A673 (cell line): ENCODE results near the gene SVOPL.

ENCODE experiments used
- EZH2 ChIP-seq: fragments of 200-600 bp; sonication (generic); IDR thresholded peaks from 2 replicates; pipeline ENCODE4 v1.6.1; 2017; ENCODE audit warnings: borderline replicate concordance, low read depth, mild to moderate bottlenecking, mixed read lengths, antibody characterized with exemption, low read length; ENCODE audit not compliant: poor library complexity, severe bottlenecking
- TF ChIP-seq, protein P1 (sequence below): fragments of 300-800, 200-600 bp; sonication (generic); conservative IDR thresholded peaks from 2 replicates; pipeline ENCODE4 v1.5.1; 2017; ENCODE audit warnings: low read depth, mild to moderate bottlenecking, antibody characterized with exemption, low read length, moderate library complexity, mixed read lengths

DNA sequence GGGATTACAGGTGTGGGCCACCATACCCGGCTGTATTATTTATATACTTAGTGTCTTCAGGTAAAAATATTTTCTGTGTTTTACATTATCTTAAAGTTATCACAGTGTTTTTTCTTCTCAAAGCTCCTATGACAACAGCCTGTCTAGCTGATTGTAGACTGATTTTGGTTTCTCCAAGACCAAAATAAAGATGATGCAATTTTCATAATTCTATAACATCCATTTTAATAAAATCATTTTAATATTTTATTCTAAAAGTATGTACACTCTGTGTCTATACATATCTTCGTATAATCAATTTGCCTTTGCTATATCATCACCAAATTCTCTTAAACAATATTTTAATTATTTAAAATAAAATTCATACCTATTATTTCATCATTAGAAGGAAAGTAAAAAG lies 132.5 kb downstream of the SVOPL start:
- TF ChIP-seq, protein P1, sequence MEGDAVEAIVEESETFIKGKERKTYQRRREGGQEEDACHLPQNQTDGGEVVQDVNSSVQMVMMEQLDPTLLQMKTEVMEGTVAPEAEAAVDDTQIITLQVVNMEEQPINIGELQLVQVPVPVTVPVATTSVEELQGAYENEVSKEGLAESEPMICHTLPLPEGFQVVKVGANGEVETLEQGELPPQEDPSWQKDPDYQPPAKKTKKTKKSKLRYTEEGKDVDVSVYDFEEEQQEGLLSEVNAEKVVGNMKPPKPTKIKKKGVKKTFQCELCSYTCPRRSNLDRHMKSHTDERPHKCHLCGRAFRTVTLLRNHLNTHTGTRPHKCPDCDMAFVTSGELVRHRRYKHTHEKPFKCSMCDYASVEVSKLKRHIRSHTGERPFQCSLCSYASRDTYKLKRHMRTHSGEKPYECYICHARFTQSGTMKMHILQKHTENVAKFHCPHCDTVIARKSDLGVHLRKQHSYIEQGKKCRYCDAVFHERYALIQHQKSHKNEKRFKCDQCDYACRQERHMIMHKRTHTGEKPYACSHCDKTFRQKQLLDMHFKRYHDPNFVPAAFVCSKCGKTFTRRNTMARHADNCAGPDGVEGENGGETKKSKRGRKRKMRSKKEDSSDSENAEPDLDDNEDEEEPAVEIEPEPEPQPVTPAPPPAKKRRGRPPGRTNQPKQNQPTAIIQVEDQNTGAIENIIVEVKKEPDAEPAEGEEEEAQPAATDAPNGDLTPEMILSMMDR, result no peak
- no peak for TF ChIP-seq EZH2
